GF-D8 (cell line): ENCODE results near the gene GTF2F2.
"Not testable (repeated sequence)": the region's sequence is repeated elsewhere in the genome, so short reads cannot be mapped to it uniquely, and the experiment has no call there.

Experiments
- DNase-seq: peaks from one replicate; lab custom pipeline; 2025; lab: John Stamatoyannopoulos, UW

Gene GTF2F2

GRCh38 chr13:45215392-45216077, 95.2 kb downstream of the GTF2F2 start:
- no peak for DNase-seq

DNA sequence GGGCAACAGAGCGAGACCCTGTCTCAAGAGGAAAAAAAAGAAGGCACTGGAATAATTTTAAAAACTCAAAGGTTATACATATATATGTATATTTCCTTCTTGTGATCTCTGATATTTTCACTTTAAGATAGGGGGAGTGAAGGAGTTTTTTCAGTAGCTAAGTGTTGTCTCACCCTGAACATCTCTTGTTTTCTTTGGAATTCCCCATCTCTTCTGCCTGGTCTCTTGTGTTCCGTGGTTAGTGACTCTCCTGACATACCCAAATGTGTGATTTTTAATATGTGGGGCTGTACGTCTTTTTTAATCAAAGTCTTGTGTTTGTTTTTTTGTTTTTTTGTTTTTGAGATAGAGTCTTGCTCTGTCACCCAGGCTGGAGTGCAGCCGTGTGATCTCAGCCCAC, 95.9 kb downstream of the GTF2F2 start:
- no peak for DNase-seq

GRCh38 chr13:45218689-45219088, 98.4 kb downstream of the GTF2F2 start:
- no peak for DNase-seq

DNA sequence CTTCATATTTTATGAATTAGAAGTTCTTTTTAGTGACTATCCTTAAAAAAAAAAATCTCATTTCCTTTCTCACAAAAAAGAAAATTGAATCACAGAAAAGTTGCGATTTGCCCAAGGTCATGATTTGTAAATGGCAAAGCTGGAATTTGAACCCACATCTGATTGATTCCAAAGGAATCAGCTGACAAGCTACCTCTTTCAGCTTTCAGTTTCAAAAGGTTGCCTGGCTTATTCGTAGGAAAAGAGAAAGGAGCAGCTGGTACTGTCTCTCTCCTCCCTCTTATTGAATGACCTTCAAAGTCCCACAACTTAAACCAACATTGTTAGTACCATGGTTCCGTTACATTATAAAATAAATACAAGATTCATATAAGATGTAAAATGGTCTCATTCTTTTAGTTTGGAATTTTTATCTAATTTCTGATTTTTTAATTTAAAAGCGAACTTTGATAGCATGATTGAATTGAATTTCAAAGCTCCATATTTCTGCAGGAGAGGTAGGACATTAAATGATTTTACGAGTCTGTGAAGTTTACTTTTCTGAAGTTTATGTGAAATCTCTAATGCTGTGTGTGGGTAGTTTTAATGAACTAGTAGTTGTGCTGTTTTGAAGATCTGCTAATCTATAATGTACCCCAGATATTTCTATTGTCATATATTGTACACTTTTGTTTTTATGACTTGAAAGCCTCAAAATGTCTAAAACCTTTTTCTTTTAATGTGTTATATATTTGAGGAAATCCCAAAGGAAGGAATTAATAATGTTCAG, 99.0 kb downstream of the GTF2F2 start:
- DNase-seq: no peak

DNA sequence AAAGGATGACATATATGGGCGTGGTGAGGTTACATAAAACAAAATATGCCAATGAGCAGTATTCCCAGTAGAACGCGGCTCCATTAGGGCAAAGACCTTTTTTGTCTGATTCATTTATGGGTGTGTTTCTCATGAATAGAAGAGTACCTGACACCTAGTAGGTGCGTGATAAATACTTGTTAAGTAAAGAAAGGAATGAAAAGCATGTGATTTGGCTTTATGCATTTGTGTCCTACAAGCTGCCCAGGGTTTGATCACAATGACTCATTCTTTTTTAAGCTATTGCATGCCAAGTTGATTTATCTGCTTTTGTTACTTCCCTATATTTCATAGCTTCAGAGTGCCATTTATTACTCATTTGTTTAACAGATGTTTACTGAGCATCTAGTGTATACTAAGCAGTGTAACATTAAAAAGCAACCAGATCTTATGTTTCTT, 99.6 kb downstream of the GTF2F2 start:
- no peak for DNase-seq

DNA sequence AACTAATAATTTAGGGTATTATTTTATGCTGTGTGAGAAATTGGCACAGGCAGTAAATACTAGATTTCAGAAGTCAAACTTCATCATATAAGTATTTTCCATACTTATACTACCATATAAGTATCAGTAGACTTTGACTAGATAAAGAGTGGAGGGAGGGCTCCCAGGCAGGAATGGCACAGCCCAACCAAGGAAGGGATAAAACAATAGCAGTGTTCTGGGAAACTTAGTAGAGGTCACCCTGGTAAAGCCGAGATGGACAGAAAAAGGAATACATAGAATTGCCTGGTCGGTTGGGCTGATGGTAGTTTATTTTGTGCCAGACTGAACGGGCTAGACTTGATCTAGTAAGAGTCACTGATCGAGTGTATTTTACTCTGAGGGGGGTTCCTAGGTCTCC, 100.1 kb downstream of the GTF2F2 start:
- DNase-seq: no peak

DNA sequence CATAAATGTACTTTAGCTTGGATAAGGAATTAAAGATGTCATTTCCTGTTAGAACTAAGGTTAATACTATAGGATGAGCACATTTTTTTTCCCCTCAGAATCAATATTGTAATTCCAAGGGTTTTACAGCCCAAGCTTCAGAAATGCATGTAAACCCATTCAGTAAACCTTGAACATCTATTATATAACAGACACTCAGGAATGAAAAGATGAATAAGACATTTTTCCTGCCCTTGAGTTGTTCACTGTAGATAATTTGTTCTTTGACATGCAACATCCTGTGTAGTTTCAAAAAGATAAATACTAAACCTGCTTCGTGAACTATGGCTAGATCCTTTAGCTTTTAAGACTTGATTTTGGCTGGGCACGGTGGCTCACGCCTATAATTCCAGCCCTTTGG, 102.2 kb downstream of the GTF2F2 start:
- no peak for DNase-seq

GRCh38 chr13:45222919-45223318, 102.6 kb downstream of the GTF2F2 start:
- no peak for DNase-seq

- no peak for DNase-seq
These were observed 103.9 kb downstream of the GTF2F2 start for GRCh38 chr13:45224176-45224575.

GRCh38 chr13:45225370-45225769, 105.1 kb downstream of the GTF2F2 start:
- no peak for DNase-seq

DNA sequence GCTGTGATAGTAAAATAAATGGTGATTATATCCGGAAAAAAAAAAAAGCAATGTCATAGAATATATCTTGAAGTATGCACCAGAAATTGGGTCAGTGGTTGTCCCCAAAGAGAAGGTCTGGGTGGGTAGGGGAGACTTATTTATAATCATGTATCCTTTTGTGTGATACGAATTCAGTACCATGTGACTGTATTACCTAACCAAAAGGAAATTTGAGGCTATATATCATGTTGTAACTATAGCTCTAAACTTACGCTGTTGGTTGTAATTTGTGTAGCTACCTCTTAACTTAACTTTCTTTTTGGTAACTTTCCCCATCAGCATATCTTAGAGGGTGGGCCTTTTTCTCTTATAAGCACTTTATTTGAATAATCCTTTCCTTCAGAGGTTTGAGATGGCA, 105.7 kb downstream of the GTF2F2 start:
- peak; percentile 26 for DNase-seq

DNA sequence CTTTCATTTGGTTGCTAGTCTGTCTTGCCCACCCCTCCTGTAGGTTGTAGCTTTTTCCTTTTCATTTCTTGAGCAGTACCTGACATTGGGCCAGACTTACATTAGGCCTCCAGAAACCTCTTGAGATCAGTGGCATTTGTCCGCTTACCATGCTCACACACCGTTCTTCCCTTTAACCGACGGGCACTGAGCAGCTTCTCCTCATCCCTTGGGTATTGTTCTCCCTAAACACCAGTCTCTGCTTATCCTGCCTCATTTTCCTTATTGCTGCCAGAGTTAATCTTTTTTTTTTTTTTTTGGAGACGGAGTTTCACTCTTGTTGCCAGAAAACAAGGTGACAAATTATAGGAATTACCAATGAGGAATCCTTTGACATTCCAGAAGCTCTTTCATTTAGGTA, 107.7 kb downstream of the GTF2F2 start:
- no peak for DNase-seq

- no peak for DNase-seq
These were observed 108.9 kb downstream of the GTF2F2 start for GRCh38 chr13:45229172-45229571.

- no peak for DNase-seq
These were observed 111.0 kb downstream of the GTF2F2 start for GRCh38 chr13:45231305-45231704.

DNA sequence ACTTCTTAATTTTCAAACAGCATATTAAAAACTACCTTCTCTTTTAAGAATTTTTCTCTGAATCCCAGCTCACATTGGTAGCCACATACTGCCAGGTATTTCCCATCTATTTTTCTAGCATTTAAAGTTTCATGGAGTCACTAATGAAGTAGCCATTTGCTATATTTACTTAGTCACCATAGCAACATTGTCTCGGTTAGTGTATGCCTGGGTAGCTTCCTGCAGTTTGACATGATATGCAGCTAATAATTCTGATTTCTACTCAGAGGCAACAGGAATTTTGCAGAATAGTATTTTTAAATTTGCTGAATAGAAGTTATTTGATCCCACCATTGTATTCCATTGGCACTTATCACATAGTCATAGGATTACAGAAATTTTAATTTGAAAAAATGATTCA, 111.4 kb downstream of the GTF2F2 start:
- no peak for DNase-seq

- DNase-seq: no peak
These were observed 112.3 kb downstream of the GTF2F2 start for GRCh38 chr13:45232591-45232990.

GRCh38 chr13:45238945-45239795, 118.9 kb downstream of the GTF2F2 start:
- DNase-seq: no peak

DNA sequence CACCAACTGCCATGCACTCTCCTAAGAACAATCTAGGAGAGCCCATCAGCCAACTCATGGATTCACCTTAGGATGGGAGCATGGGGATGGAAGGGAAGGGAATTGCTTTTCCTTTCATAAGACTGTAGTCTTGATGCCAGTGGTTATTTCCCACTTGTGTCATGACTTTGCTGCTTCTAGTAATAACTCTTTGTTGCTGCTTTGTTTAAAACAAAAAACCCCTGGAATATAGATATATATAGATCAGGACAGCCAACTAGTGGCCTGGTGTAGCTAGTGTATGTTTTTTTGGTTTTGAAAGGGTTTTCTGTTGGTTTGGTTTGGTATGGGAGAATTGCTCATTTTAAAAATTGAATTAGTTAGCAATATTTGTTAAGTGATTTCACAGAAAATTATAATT, 119.8 kb downstream of the GTF2F2 start:
- no peak for DNase-seq

- peak; percentile 74 for DNase-seq
These were observed 121.8 kb downstream of the GTF2F2 start for GRCh38 chr13:45242070-45242469.

DNA sequence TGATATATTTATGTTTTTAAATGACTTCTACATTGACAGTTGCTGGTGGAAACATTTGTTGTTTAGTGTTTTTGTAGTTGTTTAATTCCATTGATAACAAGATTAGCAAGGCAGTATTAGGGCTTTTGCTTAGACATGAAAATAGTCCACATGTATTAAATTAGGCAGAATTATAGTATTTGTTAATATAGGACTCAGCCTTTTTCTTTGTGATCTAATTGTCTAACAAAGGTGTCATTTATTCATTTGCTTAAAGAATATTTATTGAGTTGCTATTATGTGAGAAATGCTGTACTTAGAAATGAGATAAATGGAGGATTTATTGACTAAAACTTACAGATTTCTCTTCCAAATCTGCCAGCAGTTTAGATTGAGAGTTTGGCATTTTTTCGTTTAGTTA, 122.2 kb downstream of the GTF2F2 start:
- no peak for DNase-seq

DNA sequence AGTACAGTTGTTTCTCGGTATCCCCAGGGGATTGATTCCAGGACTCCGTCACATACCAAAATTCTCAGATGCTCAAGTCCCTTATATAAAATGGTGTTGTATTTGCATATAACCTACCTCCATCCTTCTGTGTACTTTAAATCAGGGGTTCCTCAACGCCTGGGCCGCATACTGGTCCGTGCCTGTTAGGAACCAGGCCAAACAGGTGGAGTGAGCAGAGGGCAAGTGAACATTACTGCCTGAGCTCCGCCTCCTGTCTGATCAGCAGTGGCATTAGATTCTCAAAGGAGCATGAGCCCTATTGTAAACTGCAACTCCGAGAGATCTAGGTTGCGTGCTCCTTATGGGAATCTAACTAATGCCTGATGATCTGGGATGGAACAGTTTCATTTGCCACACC, 122.8 kb downstream of the GTF2F2 start:
- no peak for DNase-seq

DNA sequence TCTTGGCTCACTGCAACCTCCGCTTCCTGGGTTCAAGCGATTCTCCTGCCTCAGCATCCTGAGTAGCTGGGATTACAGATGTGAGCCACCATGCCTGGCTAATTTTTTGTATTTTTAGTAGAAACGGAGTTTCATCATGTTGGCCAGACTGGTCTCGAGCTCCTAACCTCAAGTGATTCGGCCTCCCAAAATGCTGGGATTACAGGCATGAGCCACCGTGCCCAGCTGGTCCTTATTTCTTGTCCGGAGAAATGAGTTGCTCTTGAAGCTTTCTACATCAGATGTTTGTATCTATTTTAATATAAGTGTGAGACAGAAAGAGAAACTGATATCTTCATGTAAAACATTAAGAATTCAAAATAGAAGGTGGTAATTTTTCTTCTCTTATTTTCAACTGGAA, 124.4 kb downstream of the GTF2F2 start:
- DNase-seq: not testable (repeated sequence)

DNA sequence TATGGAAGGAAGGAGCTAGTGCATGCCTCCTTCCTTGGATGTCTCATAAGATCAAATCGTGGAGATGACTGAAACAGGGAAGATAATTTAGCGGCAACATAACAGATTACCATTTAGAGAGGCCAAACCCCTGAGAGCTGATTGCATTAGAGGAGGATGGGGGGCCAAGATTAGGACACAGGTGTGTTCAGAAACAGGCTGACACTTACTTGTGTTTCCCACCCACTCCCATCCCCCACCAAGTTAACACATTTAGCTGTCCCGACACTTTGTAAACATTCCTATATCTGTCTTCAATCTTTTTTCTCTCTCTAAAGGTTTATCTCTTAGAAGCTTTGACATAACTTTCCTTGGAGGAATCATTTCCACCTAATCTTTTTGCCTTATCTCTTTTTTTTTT, 129.4 kb downstream of the GTF2F2 start:
- no peak for DNase-seq
